HG03457 (cell line): Measurements from ENCODE around the gene ADH1A.
"Not testable (repeated sequence)": the region's sequence is repeated elsewhere in the genome, so short reads cannot be mapped to it uniquely, and the experiment has no call there.

Experiments used
- ATAC-seq: cut with Tn5 transposase; IDR thresholded peaks from one replicate; pipeline ENCODE4 v1.9.1; 2021; ENCODE audit warnings: moderate number of reproducible peaks; ENCODE audit not compliant: unreplicated experiment

Gene ADH1A

DNA sequence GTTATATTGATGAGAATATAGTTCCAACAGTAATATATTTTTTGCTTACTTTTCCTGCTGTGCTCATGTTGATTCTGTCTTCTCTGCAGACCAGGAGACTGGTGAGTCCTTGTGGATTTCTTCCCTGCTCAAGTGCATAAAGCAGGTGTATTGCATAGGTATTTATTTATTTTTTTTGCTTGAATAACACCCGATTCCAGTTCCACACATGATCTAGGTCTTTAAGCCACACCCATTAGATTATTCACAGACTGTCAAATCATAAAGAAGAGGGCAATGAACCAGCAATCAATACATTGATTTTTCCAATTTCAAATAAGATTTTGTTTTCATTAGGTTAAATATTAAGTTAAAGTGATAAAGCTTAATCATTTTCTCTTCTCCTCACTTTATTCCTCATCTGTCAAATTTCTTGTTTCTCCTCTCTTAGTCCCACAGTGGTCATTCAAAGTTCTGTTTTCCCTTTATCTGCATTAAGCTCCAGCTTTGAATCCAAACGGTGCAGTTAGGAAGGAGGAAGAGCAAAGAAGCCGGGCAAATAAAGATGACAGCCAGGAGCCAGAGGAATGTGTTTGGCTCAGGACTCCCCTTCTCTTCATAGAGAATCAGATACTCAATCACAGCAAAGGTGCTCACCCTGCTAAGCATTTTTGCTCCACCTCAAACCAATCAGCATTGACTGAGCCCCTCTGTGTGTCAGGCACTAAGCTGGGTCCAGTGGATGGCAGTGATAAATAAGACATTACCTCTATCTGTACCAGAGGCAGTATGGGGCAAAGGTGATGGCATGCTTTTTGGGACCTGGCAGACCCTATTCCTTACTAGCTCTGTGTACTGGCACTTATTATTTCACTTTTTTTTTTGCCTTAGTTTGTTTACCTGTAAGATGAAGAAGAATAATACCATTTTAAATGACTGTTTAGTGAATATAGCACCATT is at the start of gene ADH1A:
Gene ADH1A (minus strand): TSS at position 138 of the 939 bp plus-strand sequence. CDS start 71 bp downstream, at position 67.
- ATAC-seq: no peak

DNA sequence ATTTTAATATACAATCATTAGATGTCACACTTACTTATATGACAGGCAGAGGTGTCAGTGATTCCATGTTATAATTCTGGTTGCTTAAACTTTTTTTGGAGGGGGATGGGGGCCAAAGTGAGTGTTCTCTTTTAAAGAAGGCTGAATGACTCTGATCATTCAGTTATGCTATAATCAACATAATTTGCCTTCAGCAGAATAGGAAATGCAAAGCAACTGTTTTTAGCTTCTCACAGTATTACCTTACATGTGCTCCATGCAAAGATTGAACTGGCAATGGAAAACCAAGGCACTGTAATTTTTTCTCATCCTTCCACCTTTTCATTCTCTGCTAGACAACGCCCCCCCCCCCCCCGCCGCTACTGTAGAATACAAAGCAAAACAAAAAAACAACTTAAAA is 48.4 kb upstream of the ADH1A start:
- no peak for ATAC-seq

DNA sequence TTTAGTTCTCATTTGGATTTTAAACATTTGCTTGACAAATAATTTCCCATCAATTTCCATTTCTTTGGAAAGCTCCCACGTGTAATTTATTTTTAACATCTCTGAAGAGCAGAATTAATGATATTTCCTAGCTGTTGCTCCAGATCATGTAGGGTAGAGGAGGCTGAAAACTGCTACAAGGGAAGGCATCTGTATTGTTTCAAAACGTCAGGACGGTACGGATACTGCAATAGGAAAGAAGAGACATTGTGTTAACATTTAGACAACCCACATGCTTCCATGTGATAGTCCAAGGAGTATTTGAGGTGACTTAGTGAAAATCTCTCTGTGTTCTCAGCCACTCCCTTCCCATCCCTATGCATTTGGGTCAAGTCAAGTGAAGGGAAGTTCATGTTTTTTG is 45.8 kb upstream of the ADH1A start:
- no peak for ATAC-seq

GRCh38 chr4:99334880-99335279 is 44.1 kb upstream of the ADH1A start:
- ATAC-seq: no peak

DNA sequence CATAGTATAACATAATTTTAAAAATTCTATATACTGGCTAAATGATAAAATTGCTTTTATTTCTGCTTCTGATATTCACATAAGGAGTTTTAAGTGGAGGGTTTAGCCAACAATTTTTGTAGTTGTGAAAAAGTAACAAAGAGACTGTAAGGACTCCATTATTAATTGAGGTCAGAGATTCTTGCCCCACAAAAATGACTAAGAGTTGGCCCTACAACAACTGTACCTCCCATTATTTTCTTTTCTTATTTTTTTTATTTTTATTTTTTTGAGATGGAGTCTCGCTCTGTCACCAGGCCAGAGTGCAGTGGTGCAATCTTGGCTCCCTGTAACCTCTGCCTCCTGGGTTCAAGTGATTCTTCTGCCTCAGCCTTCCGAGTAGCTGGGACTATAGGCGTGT is 39.9 kb upstream of the ADH1A start:
- no peak for ATAC-seq

DNA sequence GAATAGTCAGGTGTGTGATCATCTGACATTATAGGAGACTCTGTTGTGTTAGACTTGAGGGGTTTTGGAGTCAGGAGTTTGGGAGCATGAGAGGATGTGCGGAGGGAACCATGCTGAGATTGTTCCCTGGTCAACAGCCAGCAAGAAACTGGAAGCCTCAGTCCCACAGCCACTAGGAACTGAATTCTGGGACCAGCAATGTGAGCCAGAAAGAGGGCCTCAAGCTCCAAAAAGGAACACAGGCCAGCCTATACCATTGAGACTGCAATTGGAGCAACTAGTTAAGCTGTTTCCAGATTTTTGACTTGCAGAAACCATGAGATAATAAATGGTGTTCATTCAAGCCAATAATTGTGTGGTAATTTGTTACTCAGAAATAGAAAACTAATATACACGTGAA is 39.1 kb upstream of the ADH1A start:
- ATAC-seq: no peak

DNA sequence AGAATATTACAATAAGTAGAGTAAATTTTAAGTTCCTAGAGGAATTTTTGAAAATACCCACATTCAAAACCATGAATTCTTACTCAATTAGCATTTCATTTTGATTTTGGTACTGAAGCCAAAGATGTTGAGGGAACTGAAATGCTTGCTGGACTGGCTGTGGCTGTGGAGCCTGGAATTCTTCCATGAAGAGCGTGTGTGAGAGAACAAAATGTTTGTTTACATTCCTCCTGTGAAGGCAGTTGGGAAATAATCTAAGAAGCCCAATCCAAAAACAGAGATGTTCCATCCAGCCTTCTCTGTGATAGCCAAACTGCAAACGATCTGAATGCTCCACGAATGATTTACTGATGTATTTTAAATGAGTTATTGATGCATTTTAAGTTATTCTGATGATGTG is 34.2 kb upstream of the ADH1A start:
- ATAC-seq: no peak

- no peak for ATAC-seq
Measured at GRCh38 chr4:99324361-99324760, 33.6 kb upstream of the ADH1A start.

GRCh38 chr4:99323756-99324155 is 33.0 kb upstream of the ADH1A start:
- no peak for ATAC-seq

DNA sequence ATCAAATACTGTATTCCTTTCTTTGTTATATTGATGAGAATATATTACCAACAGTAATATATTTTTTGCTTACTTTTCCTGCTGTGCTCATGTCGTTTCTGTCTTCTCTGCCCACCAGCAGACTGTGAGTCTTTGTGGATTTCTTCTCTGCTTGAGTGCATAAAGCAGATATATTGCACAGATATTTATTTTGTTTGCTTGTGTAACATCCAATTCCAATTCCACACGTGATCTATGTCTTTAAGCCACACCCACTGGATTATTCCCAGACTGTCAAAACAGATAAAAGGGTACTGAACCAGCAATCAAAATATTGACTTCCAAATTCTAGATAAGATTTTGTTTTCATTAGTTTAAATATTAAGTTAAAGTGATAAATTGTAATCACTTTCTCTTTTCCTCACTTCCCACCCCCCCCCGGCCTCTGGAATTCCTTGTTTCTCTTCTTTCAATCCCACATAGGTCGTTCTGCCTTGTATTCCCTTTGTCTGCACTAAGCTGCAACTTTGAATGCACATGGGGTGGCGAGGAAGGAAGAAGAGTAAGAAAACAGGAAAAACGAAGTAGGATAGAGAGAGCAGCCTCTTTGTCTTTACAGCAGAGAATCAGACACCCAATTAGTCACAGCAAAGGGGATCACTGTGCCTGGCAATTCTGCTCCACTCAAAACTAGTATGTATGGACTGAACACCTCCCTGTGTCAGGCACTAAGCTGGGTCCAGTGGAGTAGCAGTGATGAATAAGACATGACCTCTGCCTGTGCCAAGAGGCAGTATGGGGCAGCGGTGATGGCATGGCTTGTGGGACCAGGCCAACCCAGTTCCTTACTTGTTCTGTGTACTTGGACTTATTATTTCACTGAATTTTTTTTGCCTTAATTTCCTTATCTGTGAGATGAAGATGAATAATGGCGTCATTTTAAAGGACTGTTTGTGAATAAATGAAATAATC is 30.7 kb upstream of the ADH1A start, which contains the start of gene ADH1B:
Gene ADH1B (minus strand): TSS at position 161 of the 951 bp plus-strand sequence. CDS start 70 bp downstream, at position 91.
- ATAC-seq: no peak

DNA sequence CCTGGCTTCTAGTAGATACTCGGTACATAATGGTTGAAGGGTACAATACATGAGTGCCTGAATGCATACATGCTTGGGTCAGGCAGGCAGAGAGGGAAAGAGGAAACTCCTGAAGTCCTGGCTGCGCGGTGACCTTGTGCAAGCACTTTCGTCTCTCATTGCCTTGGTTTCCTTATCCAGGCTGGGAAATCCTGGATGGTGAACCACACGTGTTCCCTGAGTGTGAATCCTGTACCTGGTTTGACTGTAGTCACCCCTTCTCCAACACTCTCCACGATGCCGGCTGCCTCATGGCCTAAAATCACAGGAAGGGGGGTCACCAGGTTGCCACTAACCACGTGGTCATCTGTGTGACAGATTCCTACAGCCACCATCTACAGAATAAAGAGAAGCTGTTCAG is 27.0 kb upstream of the ADH1A start:
- ATAC-seq: not testable (repeated sequence)

DNA sequence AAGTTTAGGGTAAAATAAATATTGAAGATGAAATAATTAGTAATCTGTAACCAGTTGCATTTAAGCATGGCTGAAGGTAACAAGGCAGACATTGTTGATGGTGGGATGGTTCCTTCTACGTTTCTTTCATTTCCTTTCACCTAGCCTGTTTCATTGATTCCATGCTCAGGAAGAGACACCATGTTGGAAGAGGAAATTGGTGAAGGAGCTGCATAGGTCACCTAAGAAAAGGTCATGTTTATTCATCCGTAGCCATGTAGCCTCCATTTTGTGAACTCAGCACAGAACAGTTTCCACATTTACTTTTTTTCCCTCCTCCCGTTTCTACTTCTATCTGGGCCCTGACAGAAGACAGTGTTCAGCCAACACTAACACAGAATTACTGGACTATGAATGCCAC is 26.6 kb upstream of the ADH1A start:
- ATAC-seq: no peak

DNA sequence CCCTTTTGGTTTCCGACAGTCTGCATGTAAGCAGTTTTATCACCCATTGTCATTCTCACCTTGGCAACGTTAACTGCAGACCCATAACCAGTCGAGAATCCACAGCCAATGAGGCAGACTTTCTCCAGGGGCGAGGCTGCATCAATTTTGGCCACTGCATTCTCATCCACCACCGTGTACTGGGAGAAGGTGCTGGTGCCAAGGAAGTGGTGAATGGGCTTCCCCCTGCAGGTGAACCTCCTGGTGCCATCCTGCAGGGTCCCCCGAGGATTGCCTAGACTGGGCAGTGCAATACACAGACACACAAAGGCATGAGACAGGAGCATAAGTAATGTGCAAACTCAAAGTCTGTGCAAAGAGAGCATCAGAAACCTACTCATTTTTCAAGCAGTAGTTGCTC is 25.1 kb upstream of the ADH1A start:
- no peak for ATAC-seq

- ATAC-seq: no peak
Measured at GRCh38 chr4:99314211-99314610, 23.4 kb upstream of the ADH1A start.

DNA sequence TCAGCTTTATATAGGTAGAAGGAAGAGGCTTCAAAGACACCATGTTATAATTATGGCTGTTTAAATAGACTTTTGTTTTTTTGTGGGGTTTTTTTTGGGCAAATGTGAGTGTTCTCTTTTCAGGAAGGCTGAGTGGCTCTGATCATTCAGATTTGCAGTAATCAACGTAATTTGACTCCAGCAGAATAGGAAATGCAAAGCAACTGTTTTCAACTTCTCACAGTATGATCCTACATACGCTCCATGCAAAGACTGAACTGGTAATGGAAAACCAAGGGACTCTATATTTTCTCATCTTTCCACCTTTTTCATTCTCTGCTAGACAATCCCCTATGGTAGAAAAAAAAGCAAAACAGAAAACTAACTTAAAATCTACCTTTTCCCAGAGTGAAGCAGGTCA is 19.6 kb upstream of the ADH1A start:
- ATAC-seq: no peak

DNA sequence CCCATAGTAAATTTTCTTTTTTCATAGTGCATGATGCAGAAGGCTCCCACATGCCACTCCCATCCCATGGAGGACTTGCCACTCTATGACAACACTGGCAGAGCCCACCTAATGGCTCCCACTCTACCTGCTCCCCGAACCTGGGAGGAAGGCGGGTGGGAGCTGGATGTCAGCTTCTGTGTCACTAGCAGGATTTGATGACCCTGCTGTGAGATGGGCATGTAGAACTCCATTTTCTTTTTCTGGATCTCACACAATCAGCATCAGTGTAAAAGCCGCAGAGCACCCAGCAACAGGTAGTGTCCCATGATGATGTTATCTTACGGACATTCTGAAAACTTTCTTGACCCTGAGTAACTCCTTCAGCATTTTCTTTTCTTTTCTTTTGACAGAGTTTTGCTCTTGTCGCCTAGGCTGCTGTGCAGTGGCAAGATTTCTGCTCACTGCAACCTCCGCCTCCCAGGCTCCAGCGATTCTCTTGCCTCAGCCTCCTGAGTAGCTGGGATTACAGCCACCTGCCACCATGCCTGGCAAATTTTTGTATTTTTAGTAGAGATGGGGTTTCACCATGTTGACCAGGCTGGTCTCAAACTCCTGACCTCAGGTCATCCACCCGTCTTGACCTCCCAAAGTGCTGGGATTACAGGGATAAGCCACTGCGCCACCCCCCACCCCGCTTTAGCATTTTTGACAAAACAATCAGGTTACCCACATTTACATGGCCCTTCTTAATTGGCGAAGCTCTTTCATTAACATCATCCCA is 15.0 kb upstream of the ADH1A start:
- no peak for ATAC-seq

DNA sequence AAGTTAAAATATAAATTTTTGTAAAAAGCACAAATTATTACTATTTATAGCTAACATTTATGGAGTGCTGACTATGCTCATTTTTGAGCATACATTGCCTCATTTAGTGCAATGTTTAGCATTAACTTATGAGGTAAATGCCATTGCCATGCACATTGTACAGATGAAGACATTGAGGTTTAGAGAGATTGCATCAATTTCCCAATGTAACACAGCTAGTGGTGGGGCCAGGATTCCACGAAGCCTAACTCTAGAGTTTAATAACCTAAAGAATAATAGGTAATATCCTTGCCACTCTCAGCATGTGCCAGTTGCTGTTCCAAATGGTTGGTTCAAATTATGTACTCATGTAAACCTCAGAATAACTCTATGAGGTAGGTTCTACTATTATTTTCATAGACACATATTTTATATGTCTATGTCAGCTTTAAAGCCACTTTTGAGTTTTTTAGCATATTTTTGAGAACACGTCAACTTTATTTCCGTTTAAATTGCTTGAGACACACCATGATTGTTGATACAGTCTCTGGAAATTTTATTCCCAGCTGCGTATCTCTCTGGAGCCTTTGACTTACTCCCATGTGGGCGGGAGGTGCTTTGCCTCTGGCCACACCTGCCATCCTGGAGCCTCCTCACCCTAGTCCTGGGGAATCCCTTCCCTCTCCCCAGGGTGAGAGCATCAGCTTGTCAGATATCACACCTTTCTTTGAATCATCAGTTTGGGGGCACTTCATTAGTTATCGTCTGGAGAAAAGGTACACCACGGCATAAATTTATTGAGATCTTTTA is 10.8 kb upstream of the ADH1A start:
- no peak for ATAC-seq

GRCh38 chr4:99300934-99301333 is 10.1 kb upstream of the ADH1A start:
- no peak for ATAC-seq

DNA sequence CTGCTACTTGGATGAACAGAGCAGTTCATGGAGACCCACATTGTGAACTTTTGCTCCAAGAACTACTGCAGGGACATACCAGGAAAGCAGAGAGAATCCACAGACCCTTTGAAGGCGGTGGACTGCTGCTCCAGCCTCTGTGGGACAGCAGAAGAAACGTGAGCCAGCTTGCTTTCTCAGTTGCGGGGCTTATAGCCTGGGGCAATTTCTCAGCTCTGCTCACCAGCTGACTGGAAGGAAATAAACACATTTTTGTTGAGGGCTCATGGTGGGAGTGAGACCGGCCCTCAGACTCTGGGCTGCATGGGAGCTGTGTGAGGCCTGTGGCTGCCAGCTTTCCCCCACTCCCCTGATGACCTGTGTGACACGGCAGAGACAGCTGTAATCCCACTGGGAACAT is 2.6 kb upstream of the ADH1A start:
- ATAC-seq: no peak

- no peak for ATAC-seq
Measured at GRCh38 chr4:99285387-99285786, 5.4 kb downstream of the ADH1A start.
